Activated naive CD4-positive, alpha-beta T cell treated with anti-CD3 and anti-CD28 coated beads, Interleukin-2, amount 50 U/mL, for 24 hours (primary cell): ENCODE data around the gene NPPB.

Source experiments
- H3K27ac Mint-ChIP-seq: one replicate; pipeline ENCODE4 v1.8.0; 2021; ENCODE audit warnings: mild to moderate bottlenecking, mixed read lengths
- H3K27me3 Mint-ChIP-seq: one replicate; pipeline ENCODE4 v1.8.0; 2021; ENCODE audit warnings: mixed read lengths
- H3K36me3 Mint-ChIP-seq: one replicate; pipeline ENCODE4 v1.8.0; 2021; ENCODE audit warnings: mixed read lengths
- H3K4me1 Mint-ChIP-seq: one replicate; pipeline ENCODE4 v1.8.0; 2021; ENCODE audit warnings: mixed read lengths
- H3K4me3 Mint-ChIP-seq: one replicate; pipeline ENCODE4 v1.8.0; 2021; ENCODE audit warnings: mild to moderate bottlenecking, mixed read lengths
- H3K9me3 Mint-ChIP-seq: one replicate; pipeline ENCODE4 v1.8.0; 2021; ENCODE audit warnings: mixed read lengths

Gene NPPB

DNA sequence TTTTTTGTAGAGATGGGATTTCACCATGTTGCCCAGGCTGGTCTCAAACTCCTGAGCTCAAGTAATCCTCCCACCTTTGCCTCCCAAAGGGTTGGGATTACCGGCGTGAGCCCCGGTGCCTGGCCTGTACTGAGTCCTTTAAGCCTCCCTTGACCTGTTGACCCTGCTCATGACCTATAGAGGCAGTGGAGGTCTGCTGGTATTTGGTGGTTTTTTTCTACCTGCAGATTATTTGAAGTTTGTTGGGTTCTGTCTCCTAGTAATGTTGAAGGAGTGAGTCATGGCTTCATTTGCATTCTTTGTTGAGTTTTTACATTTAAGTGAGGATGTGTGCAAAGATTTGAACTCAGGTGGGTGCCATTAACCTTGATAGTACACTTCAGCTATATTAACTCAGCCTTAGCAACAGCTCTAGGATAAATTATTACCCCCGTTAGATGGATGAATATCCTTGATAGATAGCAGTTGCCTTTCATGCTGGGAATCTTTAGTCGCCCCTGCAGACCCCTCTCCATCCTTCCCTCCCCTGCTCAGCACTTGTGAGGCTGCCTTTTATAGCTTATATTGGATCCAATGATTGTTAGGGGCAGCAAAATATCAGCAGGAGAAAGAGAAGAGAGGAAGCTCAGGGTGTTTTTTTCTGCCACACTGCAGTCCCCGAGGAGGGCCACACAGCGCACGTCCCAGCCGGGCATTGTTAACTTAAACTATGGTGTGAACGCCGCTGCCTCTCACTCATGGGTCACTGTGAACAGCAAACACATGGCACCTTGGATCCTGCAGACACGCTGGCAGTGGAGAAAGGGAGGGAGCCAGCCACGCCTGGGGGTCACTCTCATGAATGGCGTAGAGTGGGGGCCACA lies 14.9 kb upstream of the NPPB start:
- H3K9me3 Mint-ChIP-seq: no peaks in the 10 kb centered on the region

DNA sequence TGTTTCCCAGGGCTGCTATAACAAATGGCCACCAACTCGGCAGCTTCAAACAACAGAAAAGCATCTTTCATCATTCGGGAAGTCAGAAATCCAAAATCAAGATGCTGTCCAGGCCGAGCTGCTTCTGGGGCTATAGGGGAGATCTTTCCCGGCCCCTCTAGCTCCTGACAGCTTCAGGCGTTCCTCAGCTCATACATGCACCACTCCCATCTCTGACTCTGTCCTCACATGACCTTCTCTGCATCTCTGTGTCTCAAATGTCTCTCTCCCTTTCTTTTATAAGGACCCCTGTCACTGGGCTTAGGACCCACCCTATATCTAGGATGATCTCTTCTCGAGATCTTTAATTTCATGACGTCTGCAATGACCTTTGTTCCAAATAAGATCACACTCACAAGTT lies 13.8 kb upstream of the NPPB start:
- Mint-ChIP-seq H3K36me3 (no peaks in the 10 kb centered on the region), H3K9me3 (no peaks in the 10 kb centered on the region), H3K4me1 (no peaks in the 10 kb centered on the region), H3K27ac (no peak overlapping the region), H3K4me3 (no peak overlapping the region), H3K27me3 (peaks cover 9% of the 10 kb centered on the region)

More for the DNA sequence above, 14.9 kb upstream of the NPPB start:
- Mint-ChIP-seq H3K36me3 (no peaks in the 10 kb centered on the region), H3K27me3 (peaks cover 9% of the 10 kb centered on the region), H3K4me1 (no peaks in the 10 kb centered on the region), H3K27ac (no peak overlapping the region), H3K4me3 (no peak overlapping the region)

DNA sequence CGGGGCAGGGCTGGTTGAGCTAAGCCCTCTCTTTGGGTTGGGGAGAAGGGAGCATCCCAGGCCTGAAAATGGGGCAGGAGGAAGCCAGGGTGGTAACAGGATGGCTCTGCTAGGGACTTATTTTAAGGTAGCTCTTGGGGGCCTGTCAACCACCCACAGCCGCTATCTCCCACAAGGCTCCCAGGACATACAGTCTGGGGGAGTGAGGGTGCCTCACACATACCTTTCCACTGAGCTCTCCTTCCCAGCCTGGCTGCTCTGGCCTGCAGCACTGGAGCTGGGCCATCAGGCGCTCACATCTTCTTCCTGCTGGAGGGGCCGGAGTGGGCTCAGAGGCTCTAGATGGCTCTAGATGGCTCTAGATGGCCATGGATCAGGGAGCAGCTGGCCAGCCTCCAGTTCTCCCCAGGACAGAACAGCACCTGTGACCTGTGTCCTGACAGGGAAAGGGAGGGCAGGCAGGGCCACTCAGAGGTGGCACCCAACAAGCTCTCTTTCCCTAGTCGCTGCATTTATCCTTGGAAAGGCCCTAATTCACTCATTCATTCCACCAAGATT lies 11.0 kb upstream of the NPPB start:
- Mint-ChIP-seq H3K27ac (no peak overlapping the region), H3K27me3 (peaks cover 5% of the 10 kb centered on the region), H3K36me3 (no peaks in the 10 kb centered on the region), H3K9me3 (no peaks in the 10 kb centered on the region), H3K4me1 (no peaks in the 10 kb centered on the region), H3K4me3 (no peak overlapping the region)

DNA sequence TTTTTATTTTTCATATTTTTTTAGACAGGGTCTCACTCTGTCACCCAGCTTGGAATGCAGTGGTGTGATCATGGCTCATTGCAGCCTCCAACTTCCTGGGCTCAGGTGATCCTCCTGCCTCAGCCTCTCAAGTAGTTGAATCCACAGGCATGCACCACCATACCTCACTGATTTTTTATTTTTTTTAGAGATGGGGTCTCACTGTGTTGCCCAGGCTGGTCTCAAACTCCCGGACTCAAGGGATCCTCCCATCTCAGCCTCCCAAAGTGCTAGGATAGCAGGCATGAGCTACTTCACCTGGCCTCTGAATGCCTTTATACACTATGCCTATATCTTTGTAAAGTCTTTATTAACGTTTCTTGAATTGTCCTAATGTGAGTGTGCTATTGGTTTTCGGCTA lies 10.4 kb upstream of the NPPB start:
- H3K36me3 Mint-ChIP-seq: no peaks in the 10 kb centered on the region
- no peaks in the 10 kb centered on the region for H3K9me3 Mint-ChIP-seq
- no peak overlapping the region for H3K4me3 Mint-ChIP-seq
- H3K4me1 Mint-ChIP-seq: no peaks in the 10 kb centered on the region
- H3K27ac Mint-ChIP-seq: no peak overlapping the region
- H3K27me3 Mint-ChIP-seq: peaks cover 7% of the 10 kb centered on the region

GRCh38 chr1:11868331-11868980 lies 9.7 kb upstream of the NPPB start:
- H3K9me3 Mint-ChIP-seq: no peaks in the 10 kb centered on the region
- H3K27me3 Mint-ChIP-seq: peaks cover 7% of the 10 kb centered on the region
- no peak overlapping the region for H3K27ac Mint-ChIP-seq
- no peak overlapping the region for H3K4me3 Mint-ChIP-seq
- no peaks in the 10 kb centered on the region for H3K4me1 Mint-ChIP-seq
- H3K36me3 Mint-ChIP-seq: no peaks in the 10 kb centered on the region

GRCh38 chr1:11862890-11863289 lies 4.1 kb upstream of the NPPB start:
- Mint-ChIP-seq H3K27ac (no peak overlapping the region), H3K27me3 (peaks cover 28% of the 10 kb centered on the region), H3K4me1 (no peaks in the 10 kb centered on the region), H3K4me3 (no peak overlapping the region), H3K9me3 (no peaks in the 10 kb centered on the region), H3K36me3 (no peaks in the 10 kb centered on the region)

DNA sequence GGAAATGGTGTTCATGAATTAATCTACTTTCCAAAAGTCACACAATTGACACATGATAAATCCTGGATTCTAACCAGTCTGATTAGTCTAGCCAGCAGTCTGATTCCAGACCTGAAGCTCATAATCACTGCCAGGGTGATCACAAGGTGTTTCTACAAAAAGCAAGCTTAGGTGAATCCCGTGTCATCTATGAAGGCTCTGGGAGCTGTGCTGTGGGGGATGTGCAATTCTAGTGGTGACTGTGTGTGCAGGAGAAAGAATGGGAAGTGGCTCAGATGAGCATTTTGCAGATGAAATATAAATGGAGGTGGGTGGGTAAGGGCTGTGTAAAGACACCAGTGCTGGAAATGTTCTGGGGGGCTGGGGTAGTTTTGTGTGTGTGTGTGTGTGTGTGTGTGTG lies 1.8 kb upstream of the NPPB start:
- Mint-ChIP-seq H3K4me1 (no peaks in the 10 kb centered on the region), H3K27me3 (peaks cover 34% of the 10 kb centered on the region), H3K36me3 (no peaks in the 10 kb centered on the region), H3K4me3 (no peak overlapping the region), H3K27ac (no peak overlapping the region), H3K9me3 (no peaks in the 10 kb centered on the region)

DNA sequence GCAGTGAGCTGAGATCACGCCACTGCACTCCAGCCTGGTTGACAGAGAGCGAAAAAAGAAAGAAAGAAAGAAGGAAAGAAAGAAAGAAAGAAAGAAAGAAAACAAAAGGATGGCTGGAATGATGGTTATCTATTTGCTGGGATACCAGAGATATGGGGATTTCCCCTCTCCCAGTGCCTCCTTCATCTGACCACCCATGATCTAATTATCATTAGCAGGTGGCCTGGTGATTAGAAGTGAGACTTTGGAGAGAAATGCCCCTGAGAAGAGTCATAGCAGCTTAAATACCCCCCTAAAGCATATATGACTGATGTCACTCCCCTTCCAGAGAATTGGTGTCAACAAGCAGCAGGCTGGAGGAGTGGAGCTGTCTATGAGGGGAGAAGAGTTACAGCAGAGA lies 1.3 kb upstream of the NPPB start:
- no peak overlapping the region for H3K27ac Mint-ChIP-seq
- no peaks in the 10 kb centered on the region for H3K36me3 Mint-ChIP-seq
- H3K4me3 Mint-ChIP-seq: no peak overlapping the region
- no peaks in the 10 kb centered on the region for H3K4me1 Mint-ChIP-seq
- no peaks in the 10 kb centered on the region for H3K9me3 Mint-ChIP-seq
- peaks cover 34% of the 10 kb centered on the region for H3K27me3 Mint-ChIP-seq

GRCh38 chr1:11858968-11859871 lies 475 bp upstream of the NPPB start:
- Mint-ChIP-seq H3K4me1 (no peaks in the 10 kb centered on the region), H3K27ac (no peak overlapping the region), H3K36me3 (no peaks in the 10 kb centered on the region), H3K27me3 (peaks cover 33% of the 10 kb centered on the region), H3K4me3 (no peak overlapping the region), H3K9me3 (no peaks in the 10 kb centered on the region)

- H3K9me3 Mint-ChIP-seq: no peaks in the 10 kb centered on the region
- no peaks in the 10 kb centered on the region for H3K36me3 Mint-ChIP-seq
- H3K4me1 Mint-ChIP-seq: no peaks in the 10 kb centered on the region
- H3K27me3 Mint-ChIP-seq: peaks cover 35% of the 10 kb centered on the region
- H3K27ac Mint-ChIP-seq: no peak overlapping the region
- H3K4me3 Mint-ChIP-seq: no peak overlapping the region
Observed at GRCh38 chr1:11858158-11858557, 587 bp downstream of the NPPB start.

DNA sequence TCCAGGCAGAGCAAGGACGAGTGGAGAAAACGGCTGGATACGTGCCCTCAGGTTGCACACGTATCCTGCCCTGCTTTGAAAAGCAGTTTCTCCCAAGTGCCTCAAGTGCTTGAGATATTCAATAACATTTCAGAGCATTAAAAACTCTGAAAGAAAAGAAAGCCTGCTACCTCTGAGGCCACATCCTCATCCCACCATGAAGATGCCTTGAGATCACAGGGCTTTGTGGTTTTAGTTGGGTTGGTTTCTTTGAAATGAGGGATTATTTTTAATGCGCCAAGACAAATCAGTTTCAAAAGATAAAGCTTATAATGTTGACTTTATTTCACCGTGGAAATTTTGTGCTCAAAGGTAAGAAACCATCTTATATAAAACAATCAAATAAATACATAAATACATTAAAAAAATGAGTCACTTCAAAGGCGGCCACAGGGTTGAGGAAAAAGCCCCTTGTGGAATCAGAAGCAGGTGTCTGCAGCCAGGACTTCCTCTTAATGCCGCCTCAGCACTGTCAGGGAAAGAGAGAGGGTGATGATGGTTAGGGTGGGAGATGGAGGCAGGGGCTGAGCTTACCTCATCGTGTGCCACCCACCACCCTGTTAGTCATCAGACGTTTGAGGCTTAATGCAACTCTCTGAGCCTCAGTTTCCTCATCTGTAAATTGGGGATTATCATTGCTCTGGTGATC lies 1.4 kb downstream of the NPPB start:
- no peak overlapping the region for H3K27ac Mint-ChIP-seq
- no peaks in the 10 kb centered on the region for H3K36me3 Mint-ChIP-seq
- peaks cover 34% of the 10 kb centered on the region for H3K27me3 Mint-ChIP-seq
- no peaks in the 10 kb centered on the region for H3K4me1 Mint-ChIP-seq
- H3K9me3 Mint-ChIP-seq: no peaks in the 10 kb centered on the region
- no peak overlapping the region for H3K4me3 Mint-ChIP-seq

DNA sequence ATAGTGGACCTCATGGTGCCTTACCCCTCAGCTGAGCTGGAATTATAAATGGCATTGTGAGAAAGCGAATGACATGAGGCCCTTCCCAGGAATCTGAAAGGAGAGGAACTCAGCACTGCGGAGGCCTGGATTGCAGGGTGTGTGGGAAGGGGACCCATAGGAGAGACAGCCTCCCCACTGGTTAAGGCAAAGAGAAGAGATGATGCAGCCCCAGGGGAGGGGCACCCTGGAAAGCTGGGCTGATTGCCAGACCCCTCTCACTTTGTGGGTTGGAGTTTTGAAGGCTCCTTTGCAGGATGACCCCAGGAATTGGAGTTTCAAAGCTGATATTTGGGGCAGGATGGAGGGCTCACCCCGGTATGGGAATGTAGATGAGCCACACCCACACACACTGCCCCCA lies 2.0 kb downstream of the NPPB start:
- Mint-ChIP-seq H3K27me3 (peaks cover 33% of the 10 kb centered on the region), H3K27ac (no peak overlapping the region)

DNA sequence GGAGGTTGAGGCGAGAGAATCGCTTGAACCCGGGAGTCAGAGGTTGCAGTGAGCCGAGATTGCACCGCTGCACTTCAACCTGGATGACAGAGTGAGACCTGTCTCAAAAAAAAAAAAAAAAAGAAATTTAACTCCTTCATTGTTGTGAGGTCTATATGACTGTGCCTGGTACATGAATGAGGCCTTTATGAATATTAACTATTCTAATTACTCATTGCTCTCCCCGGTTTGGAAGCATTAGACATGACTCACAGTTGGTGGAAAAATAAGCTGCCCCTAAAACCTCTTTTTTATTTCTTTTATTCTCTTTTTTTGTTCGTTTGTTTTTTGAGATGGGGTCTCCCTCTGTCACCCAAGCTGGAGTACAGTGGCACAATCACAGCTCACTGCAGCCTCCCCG lies 3.3 kb downstream of the NPPB start:
- H3K9me3 Mint-ChIP-seq: no peaks in the 10 kb centered on the region
- no peaks in the 10 kb centered on the region for H3K4me1 Mint-ChIP-seq
- peaks cover 28% of the 10 kb centered on the region for H3K27me3 Mint-ChIP-seq
- no peak overlapping the region for H3K27ac Mint-ChIP-seq
- no peaks in the 10 kb centered on the region for H3K36me3 Mint-ChIP-seq
- no peak overlapping the region for H3K4me3 Mint-ChIP-seq

More for the DNA sequence above, 2.0 kb downstream of the NPPB start:
- Mint-ChIP-seq H3K4me3 (no peak overlapping the region), H3K4me1 (no peaks in the 10 kb centered on the region), H3K36me3 (no peaks in the 10 kb centered on the region), H3K9me3 (no peaks in the 10 kb centered on the region)

GRCh38 chr1:11854519-11854918 lies 4.2 kb downstream of the NPPB start:
- Mint-ChIP-seq H3K36me3 (no peaks in the 10 kb centered on the region), H3K4me3 (no peak overlapping the region), H3K27ac (no peak overlapping the region), H3K9me3 (no peaks in the 10 kb centered on the region), H3K4me1 (no peaks in the 10 kb centered on the region), H3K27me3 (peaks cover 20% of the 10 kb centered on the region)

- peaks cover 11% of the 10 kb centered on the region for H3K27me3 Mint-ChIP-seq
- no peaks in the 10 kb centered on the region for H3K36me3 Mint-ChIP-seq
- H3K4me3 Mint-ChIP-seq: no peak overlapping the region
- no peaks in the 10 kb centered on the region for H3K4me1 Mint-ChIP-seq
- no peak overlapping the region for H3K27ac Mint-ChIP-seq
- H3K9me3 Mint-ChIP-seq: no peaks in the 10 kb centered on the region
Observed at GRCh38 chr1:11851180-11851579, 7.6 kb downstream of the NPPB start.
